ENCODE data around the gene IL15RA.

The IL15RA gene

DNA sequence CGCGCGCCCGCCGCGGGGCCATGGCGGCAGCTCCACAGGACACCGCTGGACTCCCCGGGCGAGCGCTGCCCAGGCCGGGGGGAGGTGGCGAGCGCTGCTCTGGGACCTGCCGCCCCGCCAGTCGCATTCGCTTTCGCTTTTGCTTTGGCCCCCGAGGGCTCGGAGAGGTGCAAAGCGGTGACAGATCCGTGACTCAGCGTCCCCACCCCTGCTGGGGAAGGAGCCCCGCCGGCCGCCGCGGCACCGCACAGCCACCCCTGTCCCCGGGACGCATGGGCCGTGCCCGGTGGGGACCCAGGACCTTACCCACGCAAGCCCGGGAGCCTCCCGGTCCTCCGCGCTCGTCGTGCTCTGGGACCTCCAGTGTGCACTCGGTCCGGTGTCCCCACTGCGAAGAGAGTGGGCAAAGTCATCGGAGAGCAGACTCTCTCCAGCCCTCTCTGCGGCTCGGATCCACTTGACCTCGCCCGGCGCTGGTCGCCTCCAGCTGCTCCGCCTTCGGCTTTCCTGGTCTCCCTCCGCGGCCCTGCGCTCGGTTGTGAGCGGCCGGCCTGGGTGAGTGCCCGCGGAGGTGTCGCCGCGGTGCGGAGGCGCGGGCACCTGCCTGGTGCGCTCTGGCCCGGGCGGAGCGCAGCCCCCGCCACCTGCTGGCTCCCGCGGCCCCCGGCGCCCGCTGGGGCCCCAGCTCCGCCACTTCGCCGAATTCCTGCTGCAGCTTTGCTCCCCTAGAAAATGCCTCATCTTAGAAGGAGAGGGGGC, at the start of gene IL15RA:
TSS of gene IL15RA (minus strand) at position 73 of the 759 bp plus-strand sequence. CDS start at position 22, 51 bp downstream.
- DNase-seq (ENCODE audit: low read depth in 1 of 2, low spot score in 1 of 2): peak; percentile 66 to 83

- no peak for DNase-seq (ENCODE audit: low read depth in 1 of 2, low spot score in 1 of 2)
These were observed 48.4 kb upstream of the IL15RA start for GRCh38 chr10:6025683-6026255.

DNA sequence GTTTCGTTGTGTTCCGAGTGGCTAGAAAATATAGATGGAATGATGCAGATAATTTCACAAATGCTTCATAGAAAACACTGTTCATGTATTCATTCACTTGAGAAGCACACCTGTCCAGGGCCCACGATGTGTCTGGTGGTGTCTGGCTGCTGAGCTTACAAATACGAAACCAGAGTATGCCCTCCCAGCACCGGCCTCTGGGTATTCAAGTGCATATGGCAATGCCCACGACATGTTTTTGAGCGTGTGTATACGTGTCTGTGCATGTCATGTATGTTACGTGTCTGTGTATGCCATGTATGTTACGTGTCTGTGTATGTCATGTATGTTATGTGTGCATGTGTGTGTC, 47.0 kb upstream of the IL15RA start:
- DNase-seq (ENCODE audit: low read depth in 1 of 2, low spot score in 1 of 2): no peak

GRCh38 chr10:6023661-6024333, 46.5 kb upstream of the IL15RA start:
- DNase-seq (ENCODE audit: low read depth in 1 of 2, low spot score in 1 of 2): no peak

DNA sequence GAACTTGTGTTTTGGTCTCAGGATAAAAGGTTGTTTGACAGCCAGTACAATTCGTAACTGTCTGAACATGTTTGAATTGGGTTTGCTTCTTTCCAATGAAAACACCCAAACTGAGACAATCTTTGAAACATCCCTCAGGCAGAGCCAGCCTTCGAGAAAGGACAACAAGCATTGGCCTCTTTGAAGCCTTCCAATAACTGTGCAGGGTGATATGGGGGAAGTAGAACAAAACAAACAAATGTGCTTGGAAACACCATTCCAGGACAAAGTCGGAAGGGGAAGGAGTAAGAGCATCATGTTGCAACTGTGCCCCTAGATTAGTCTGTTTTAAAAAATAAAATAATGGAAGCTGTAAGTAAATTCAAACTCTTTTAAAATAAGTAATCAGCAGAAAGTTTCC, 45.3 kb upstream of the IL15RA start:
- no peak for DNase-seq (ENCODE audit: low read depth in 1 of 2, low spot score in 1 of 2)

- no peak for DNase-seq (ENCODE audit: low read depth in 1 of 2, low spot score in 1 of 2)
These were observed 43.5 kb upstream of the IL15RA start for GRCh38 chr10:6020826-6021225.

DNA sequence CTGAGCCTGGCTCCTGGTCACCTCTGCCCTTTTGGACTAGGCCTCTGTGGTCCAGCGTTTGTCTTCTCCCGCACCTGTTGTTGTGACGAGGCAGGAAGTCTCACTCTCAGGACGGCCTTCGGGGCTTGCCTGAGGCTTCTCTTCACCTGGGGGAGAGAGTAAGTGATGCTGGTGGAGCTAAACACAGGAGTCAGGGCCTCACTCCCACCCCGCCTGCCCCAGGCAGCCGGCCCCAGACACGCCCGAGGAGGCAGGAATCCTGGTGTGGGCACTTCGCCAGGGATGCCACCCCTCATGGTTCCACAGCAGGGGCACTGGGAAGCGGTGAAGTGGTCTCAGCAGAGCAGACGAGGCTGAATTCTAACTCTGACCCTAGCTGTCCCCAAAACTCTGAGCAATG, 42.5 kb upstream of the IL15RA start:
- no peak for DNase-seq (ENCODE audit: low read depth in 1 of 2, low spot score in 1 of 2)

GRCh38 chr10:6019010-6019782, 41.9 kb upstream of the IL15RA start:
- no peak for DNase-seq (ENCODE audit: low read depth in 1 of 2, low spot score in 1 of 2)

DNA sequence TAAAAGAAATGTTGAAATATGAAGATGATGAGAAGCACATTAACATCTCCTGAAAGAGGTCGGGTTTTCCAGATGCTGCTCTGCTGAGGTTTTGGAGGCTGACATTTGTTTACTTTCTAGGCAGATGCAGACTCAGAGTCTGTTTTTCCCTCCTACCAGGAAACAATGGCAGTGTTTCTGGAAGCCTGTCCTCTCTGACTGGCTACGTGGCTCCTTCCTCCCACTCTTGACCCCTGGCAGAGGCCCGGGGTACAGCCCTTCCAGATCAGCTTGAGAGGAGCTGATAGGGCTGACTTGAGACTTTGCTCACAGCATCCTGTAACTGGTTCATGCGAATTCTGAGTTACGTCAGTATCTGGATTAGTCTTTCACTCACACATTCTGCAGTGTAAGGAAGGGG, 41.1 kb upstream of the IL15RA start:
- no peak for DNase-seq (ENCODE audit: low read depth in 1 of 2, low spot score in 1 of 2)

- DNase-seq (ENCODE audit: low read depth in 1 of 2, low spot score in 1 of 2): no peak
These were observed 40.5 kb upstream of the IL15RA start for GRCh38 chr10:6017781-6018354.

DNA sequence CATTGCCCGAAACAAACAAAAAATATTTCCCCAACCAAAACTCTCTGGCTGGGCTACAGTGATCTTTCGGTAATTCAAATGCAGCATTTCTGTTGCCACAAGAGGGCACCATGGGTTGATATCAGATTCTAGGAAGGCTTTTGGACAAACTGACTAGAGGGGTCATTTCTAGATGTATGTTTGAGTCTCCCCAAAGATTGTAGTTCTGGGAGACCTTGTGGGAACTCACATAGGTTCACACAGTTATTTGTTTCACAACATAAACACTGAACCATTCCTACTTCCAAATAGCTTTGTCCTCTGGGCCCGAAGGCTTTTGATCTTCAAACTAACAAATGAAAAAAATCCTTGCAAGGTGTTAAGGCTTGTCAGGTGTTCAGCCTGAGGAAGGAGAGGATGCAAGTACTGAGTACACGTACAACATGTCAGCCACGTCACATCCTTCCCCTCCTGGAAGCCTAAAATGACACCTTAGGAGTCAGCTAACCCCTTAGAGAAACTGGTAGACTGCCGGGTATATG, 37.0 kb upstream of the IL15RA start:
- DNase-seq (ENCODE audit: low read depth in 1 of 2, low spot score in 1 of 2): peak in 1 of 2 donors; percentile 35

DNA sequence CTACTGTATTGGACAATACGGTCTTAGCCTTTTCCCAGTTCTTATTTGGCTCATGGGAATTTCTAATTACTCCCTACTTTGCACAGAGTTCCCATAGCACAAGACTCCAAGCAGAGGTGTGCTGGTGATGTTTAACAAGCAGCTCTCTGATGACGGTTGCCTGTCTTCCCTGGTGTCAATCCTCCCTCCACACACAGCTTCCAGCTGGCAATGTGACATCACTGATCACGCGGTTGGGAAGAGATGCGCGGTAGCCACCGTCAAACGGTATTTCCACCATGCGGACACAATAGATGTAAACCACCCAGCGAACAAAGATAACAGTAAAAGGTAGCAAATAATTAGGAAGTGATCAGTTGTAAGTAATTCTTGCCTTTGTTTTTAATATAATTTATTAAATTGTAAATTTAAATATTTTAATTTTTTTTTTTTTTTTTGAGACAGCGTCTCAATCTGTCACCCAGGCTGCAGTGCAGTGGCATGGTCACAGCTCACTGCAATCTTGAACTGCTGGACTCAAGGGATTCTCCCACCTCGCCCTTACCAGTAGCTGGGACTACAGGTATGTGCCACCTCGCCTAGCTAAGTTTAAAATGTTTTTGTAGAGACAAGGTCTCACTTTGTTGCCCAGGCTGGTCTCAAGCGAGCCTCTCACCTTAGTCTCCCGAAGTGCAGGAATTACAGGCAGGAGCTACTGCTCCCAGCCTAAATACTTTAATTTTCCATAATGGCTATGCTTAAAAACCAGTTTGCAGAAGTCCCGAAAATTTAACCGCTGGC, 36.3 kb upstream of the IL15RA start:
- no peak for DNase-seq (ENCODE audit: low read depth in 1 of 2, low spot score in 1 of 2)

DNA sequence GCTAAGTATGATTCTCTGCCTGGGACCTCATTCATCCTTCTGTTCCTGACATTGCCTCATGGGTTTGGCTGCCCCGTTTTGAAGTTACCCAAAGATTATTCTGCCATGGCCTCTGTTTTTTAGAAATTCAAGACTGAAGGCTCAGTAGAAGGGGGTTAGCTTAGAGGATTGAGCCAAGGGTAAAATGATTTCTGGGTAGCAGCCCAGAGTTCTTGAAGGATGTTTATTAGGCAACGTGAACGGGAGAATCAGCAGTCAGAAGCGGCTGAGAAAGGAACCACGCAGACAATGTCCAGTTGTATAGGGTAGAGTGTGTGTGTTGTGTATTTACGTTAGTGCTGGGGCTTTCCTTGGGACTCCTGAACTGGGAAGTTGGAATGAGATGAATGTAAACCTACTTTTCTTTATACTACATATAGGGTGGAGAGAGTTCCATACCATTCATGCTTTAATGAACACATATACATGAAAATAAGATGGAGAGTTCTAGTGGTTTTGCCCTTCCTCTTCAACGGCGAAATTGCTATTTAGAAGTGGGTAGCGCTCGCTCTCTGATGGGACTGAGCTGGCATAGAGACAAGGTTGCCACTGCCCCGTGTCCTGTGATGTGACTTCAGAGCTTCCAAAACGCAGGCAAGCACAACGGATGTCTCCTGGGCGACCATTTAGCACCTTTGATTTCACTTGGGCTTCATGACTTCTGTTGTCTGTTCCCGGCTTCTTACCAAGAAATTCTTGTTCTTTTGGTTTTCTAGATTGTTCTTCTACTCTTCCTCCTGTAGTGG, 35.0 kb upstream of the IL15RA start:
- DNase-seq (ENCODE audit: low read depth in 1 of 2, low spot score in 1 of 2): no peak

DNA sequence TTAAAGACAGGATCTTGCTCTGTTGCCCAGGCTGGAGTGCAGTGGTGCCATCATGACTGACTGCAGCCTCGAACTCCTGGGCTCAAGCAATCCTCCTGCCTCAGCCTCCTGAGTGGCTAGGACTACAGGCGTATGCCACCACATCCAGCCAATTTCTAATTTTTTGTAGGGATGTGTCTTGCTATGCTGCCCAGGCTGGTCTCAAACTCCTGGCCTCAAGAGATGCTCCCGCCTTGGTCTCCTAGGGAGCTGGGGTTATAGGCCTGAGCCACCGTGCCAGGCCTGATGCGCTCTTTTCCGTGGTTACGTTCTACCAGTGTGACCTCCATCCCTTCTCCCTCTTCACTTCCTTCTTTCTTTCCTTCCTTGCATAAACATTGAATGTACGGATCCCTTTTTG, 34.2 kb upstream of the IL15RA start:
- DNase-seq (ENCODE audit: low read depth in 1 of 2, low spot score in 1 of 2): no peak

DNA sequence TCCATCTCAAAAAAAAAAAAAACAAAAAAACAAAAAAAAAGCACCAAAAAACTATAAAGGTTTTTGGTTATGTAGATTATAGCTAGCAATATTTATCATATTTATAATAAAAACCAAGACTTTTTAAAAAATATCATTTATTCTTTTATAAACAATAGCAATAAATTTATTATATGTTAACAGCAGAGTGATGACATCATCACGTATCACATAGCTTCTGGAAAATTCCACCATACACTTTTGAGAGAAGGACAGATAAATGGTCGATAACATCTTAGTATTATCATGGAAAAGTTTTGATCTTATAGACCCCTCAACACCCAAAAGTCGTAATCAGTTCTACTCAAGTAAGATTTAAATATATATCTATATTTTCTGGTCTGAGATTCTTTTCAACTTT, 33.2 kb upstream of the IL15RA start:
- no peak for DNase-seq (ENCODE audit: low read depth in 1 of 2, low spot score in 1 of 2)

DNA sequence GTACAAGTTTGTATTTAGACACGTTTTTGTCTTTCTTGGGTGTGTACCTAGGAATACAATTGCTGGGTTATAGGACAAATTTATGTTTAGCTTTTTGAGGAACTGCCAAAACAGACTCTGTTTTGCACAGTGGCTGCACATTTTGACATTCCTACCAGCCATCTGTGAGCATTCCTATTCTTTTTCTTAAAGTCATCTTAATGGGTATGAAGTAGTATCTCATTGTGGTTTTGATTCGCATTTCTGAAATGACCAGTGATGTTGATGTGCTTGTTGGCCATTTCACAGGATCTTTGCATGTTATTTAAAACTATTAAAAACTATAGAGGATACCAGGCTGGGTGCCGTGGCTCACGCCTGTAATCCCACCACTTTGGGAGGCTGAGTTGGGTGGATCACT, 32.6 kb upstream of the IL15RA start:
- no peak for DNase-seq (ENCODE audit: low read depth in 1 of 2, low spot score in 1 of 2)

DNA sequence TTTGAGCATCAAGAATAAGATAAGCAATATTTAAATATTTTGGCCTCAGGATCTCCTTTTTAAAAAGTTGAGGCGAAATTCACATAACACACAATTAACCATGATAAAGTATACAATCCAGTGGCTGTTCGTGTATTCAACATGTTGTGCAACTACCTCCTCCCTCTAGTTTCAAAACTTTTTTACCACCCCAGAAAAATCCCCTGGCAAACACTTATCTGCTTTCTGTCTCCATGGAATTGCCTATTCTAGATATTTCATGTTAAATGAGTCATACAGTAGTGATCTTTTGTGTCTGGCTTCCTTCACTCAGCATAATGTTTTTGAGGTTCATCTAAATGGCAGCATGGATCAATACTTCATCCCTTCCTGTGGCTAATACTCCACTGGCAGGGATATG, 31.8 kb upstream of the IL15RA start:
- DNase-seq (ENCODE audit: low read depth in 1 of 2, low spot score in 1 of 2): no peak

DNA sequence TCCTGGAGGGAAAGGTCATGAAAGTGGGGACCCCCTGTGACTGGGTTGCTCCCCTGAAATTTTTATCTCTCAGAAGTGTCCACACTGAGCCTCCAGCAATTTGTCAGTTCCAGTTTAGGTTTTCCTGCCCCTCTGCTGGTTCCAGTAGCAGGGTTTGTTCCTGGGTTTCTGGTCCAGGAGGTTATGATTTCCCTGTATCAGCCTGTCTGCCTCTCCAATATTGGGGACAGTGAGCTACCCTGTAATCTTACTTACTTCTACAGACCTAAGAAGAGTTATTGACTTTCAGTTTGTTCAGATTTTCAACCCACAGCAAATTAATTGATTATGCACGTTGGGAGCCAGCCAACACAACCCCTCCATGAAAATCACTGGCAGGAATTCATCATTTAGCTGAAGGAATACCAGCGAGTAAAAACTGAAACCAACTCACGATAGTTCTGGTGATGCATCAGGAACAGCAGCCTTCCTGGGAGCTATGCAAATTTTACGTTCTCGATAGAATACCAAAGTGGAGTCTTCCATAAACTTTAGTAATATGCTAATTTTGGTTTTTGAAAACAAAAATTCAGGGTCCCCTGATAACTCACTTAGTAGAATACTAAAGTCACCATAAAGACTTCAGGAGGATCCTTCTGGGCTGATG, 31.3 kb upstream of the IL15RA start:
- DNase-seq (ENCODE audit: low read depth in 1 of 2, low spot score in 1 of 2): no peak

DNA sequence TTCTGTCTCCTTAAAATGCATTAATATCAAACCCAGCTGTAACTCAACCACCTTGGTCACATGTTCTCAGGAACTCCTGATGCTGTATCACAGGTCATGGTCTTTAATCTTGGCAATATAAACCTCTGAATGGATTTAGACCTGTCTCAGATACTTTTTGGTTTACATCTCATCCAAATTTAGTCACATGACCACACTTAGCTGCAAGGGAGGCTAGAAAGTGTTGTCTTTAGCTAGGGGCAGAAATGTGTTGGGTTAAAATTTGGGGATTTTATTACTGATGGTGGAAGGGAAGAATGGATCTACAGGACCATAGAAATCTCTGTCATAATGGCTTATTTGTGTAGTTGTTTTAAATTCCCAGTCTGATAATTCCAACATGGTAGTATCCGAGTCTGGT, 29.6 kb upstream of the IL15RA start:
- no peak for DNase-seq (ENCODE audit: low read depth in 1 of 2, low spot score in 1 of 2)
